Measurements from ENCODE around the gene INPP5A. TPM values are rescaled to one million over a fixed set of nuclear protein-coding genes. Genes with fewer than 3 reads are reported as not detected.
"Not testable (repeated sequence)": the region's sequence is repeated elsewhere in the genome, so short reads cannot be mapped to it uniquely, and the experiment has no call there.

The INPP5A gene
- total RNA-seq, 2 donors from 2014 or later: 20.7 to 26.7 TPM

- H3K27me3 Mint-ChIP-seq (ENCODE audit: insufficient read depth): no peaks in the 10 kb centered on the region
- peaks cover 26% of the 10 kb centered on the region for H3K36me3 Mint-ChIP-seq (ENCODE audit: low read depth)
- H3K9ac ChIP-seq (ENCODE audit: extremely low read depth, low read length, poor library complexity, severe bottlenecking): no peak overlapping the region
- no peak for TF ChIP-seq CTCF (conservative IDR thresholded peaks at IDR 0.05)
- WGBS, 2 experiments (ENCODE audit: insufficient coverage in 1 of 2, insufficient read length in 1 of 2): 94 to 95% methylated on average over 38 to 41 of the region's 41 CpGs
- no peak overlapping the region for H3K4me3 Mint-ChIP-seq
- H3K9me3 ChIP-seq (ENCODE audit: control insufficient read depth, low read length): no peaks in the 10 kb centered on the region
- DNase-seq: no peak
- H3K4me1 ChIP-seq (ENCODE audit: control insufficient read depth, insufficient read depth, low read length): no peaks in the 10 kb centered on the region
- no peaks in the 10 kb centered on the region for H3K27me3 ChIP-seq (ENCODE audit: control insufficient read depth, insufficient read depth, low read length, poor library complexity, severe bottlenecking)
- H3K27ac ChIP-seq (ENCODE audit: low read depth, low read length): no peak overlapping the region
- no peak overlapping the region for H3K27ac Mint-ChIP-seq
- peaks cover 15% of the 10 kb centered on the region for H3K9me3 Mint-ChIP-seq
- H3K36me3 ChIP-seq (ENCODE audit: control insufficient read depth, insufficient read depth, low read length): no peaks in the 10 kb centered on the region
- H3K4me1 Mint-ChIP-seq: no peaks in the 10 kb centered on the region
- H3K4me3 ChIP-seq (ENCODE audit: low read length): no peak overlapping the region
Measured at GRCh38 chr10:132768346-132769248, 231.0 kb downstream of the INPP5A start.

DNA sequence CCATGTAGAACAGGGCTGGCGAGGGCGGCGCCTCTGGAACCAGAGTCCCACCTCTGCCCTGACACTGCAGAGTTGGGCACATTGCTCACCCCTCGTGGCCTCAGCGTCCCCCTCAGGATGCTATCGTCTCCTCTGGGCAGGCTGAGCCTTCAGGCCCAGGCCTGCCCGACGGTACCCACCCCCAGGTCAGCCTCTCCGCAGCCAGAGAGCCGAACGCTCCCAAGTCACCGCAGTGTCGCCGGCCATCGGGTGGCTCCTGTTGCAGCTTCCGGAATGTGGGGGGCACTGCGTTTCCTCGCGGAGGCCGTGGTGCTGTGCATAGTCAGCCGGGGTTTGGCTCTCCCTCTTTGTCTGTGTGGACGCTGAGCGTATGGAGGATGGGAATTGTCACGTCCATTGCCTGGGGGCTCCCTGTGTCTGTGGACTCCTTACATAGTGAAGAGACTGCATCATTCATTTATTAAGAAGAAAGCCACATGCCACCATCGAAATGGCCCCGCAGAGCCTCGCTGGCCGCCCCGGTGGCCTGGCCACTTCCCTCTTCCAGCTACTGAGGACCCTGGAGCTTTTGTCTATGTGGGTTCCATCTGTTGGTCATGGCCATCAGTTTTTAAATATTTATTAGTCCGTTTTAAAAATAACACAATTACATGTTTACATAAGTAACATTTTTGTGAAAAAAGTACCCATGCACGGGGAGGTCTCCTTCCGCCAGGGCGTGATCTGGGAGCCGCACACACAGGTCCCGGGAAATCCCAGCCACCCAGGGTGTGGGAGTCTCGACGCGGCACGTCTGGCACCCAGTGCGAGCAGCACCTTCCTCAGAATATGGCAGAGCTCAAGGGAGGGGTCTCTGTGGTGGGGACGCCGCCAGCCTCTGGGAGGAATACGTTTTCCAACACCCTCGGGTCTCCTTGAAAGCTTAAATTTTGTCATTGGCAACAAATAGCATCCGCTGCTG is 232.8 kb downstream of the INPP5A start:
- no peak for DNase-seq
- Mint-ChIP-seq H3K27ac (no peak overlapping the region), H3K36me3 (ENCODE audit: low read depth) (peaks cover 28% of the 10 kb centered on the region), H3K27me3 (ENCODE audit: insufficient read depth) (no peaks in the 10 kb centered on the region), H3K4me1 (no peaks in the 10 kb centered on the region), H3K4me3 (no peak overlapping the region), H3K9me3 (peaks cover 15% of the 10 kb centered on the region)
- H3K9ac ChIP-seq (ENCODE audit: extremely low read depth, low read length, poor library complexity, severe bottlenecking): no peak overlapping the region
- H3K4me1 ChIP-seq (ENCODE audit: control insufficient read depth, insufficient read depth, low read length): no peaks in the 10 kb centered on the region
- H3K27me3 ChIP-seq (ENCODE audit: control insufficient read depth, insufficient read depth, low read length, poor library complexity, severe bottlenecking): no peaks in the 10 kb centered on the region
- 94 to 97% methylated on average over 26 to 44 of the region's 45 CpGs for WGBS, 2 experiments (ENCODE audit: insufficient coverage in 1 of 2, insufficient read length in 1 of 2)
- H3K4me3 ChIP-seq (ENCODE audit: low read length): no peak overlapping the region
- no peaks in the 10 kb centered on the region for H3K36me3 ChIP-seq (ENCODE audit: control insufficient read depth, insufficient read depth, low read length)
- no peak for TF ChIP-seq CTCF (conservative IDR thresholded peaks at IDR 0.05)
- no peak overlapping the region for H3K27ac ChIP-seq (ENCODE audit: low read depth, low read length)
- no peaks in the 10 kb centered on the region for H3K9me3 ChIP-seq (ENCODE audit: control insufficient read depth, low read length)

GRCh38 chr10:132772816-132773215 is 235.2 kb downstream of the INPP5A start:
- not testable (repeated sequence) for H3K9me3 ChIP-seq (ENCODE audit: control insufficient read depth, low read length); H3K4me3 Mint-ChIP-seq; H3K27ac ChIP-seq (ENCODE audit: low read depth, low read length); H3K27ac Mint-ChIP-seq; H3K9ac ChIP-seq (ENCODE audit: extremely low read depth, low read length, poor library complexity, severe bottlenecking); H3K4me1 Mint-ChIP-seq; H3K4me1 ChIP-seq (ENCODE audit: control insufficient read depth, insufficient read depth, low read length); H3K36me3 ChIP-seq (ENCODE audit: control insufficient read depth, insufficient read depth, low read length); H3K27me3 Mint-ChIP-seq (ENCODE audit: insufficient read depth); DNase-seq; H3K27me3 ChIP-seq (ENCODE audit: control insufficient read depth, insufficient read depth, low read length, poor library complexity, severe bottlenecking); H3K4me3 ChIP-seq (ENCODE audit: low read length)
- 94 to 100% methylated on average over 9 to 20 of the region's 25 CpGs for WGBS, 2 experiments (ENCODE audit: insufficient coverage in 1 of 2, insufficient read length in 1 of 2)
- Mint-ChIP-seq H3K9me3 (peaks cover 15% of the 10 kb centered on the region), H3K36me3 (ENCODE audit: low read depth) (peaks cover 22% of the 10 kb centered on the region)
